Measurements from ENCODE around the gene PDZD8. TPM values are rescaled to one million over a fixed set of nuclear protein-coding genes. Genes with fewer than 3 reads are reported as not detected.

PDZD8 gene
- total and polyA plus RNA-seq, 8 donors = 3.5 to 60.5 (median 15.4) TPM

DNA sequence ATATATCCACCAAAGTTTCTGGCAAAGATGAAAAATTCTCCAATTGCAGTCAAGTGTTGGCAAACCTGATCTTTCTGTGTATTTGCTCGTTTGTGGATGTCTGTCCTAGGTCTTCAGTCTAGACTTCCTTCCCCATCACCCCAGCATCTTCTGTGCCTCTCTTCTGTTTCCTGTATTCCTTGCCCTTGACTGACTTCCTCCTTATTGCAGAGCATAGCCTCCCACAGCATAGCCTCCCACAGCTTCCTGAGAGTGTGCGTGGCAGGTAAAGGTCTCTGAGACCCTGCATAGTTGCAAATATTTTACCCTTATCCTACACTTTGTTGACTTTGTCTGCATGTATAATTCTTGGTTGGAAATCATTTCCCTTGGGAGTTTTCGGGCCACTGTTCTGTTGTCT, 116.0 kb downstream of the PDZD8 start:
- H3K27ac ChIP-seq = no peak overlapping the region
- 57 to 66% (median 58%) methylated on average over 3 of the region's 3 CpGs for WGBS, 5 donors
- no peak for DNase-seq
- intact Hi-C loops (cut with DNase I; ENCODE audit: low total_unique reads) = no loop called here
- H3K36me3 ChIP-seq = no peaks in the 10 kb centered on the region
- peaks cover 0 to 5% (median 3%) of the 10 kb centered on the region in 4 donors for H3K4me1 ChIP-seq
- H3K9me3 ChIP-seq = no peaks in the 10 kb centered on the region
- no peak overlapping the region for H3K4me3 ChIP-seq
- no peak for TF ChIP-seq EP300 (IDR thresholded peaks at IDR 0.05)
- no peak for TF ChIP-seq POLR2AphosphoS5 (IDR thresholded peaks at IDR 0.05)
- H3K27me3 ChIP-seq = peaks cover 0 to 61% (median 3%) of the 10 kb centered on the region in 3 donors

DNA sequence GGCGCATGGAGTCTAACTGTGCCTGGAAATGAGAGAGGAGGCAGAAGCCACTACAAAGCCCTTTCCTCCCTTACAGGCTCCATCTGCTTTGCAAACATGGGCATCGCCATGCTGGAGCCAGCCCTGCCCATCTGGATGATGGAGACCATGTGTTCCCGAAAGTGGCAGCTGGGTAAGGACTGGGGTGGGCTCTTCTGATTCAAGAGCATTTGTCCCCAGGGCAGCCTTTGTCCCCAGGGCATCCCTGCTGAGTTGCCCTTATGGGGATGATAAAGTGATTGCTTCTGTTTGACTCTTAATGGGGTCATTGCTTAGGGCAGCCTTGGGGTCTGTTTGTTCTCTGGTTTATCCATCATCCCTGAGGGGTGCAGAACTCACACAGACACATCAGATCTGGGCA, 117.5 kb downstream of the PDZD8 start:
- Histone ChIP-seq H3K27me3 (peaks cover 0 to 60% (median 3%) of the 10 kb centered on the region in 3 donors), H3K4me1 (no peaks in the 10 kb centered on the region), H3K9me3 (no peaks in the 10 kb centered on the region), H3K4me3 (no peak overlapping the region), H3K36me3 (no peaks in the 10 kb centered on the region), H3K27ac (no peak overlapping the region)
- 69 to 85% (median 74%) methylated on average over 3 of the region's 3 CpGs for WGBS, 5 donors
- no peak for DNase-seq
- intact Hi-C loops (cut with DNase I; ENCODE audit: low total_unique reads) = no loop called here
- TF ChIP-seq POLR2AphosphoS5 (IDR thresholded peaks at IDR 0.05) (no peak), POLR2A (IDR thresholded peaks at IDR 0.05) (no peak), EP300 (IDR thresholded peaks at IDR 0.05) (no peak)
- TF ChIP-seq, protein P1, sequence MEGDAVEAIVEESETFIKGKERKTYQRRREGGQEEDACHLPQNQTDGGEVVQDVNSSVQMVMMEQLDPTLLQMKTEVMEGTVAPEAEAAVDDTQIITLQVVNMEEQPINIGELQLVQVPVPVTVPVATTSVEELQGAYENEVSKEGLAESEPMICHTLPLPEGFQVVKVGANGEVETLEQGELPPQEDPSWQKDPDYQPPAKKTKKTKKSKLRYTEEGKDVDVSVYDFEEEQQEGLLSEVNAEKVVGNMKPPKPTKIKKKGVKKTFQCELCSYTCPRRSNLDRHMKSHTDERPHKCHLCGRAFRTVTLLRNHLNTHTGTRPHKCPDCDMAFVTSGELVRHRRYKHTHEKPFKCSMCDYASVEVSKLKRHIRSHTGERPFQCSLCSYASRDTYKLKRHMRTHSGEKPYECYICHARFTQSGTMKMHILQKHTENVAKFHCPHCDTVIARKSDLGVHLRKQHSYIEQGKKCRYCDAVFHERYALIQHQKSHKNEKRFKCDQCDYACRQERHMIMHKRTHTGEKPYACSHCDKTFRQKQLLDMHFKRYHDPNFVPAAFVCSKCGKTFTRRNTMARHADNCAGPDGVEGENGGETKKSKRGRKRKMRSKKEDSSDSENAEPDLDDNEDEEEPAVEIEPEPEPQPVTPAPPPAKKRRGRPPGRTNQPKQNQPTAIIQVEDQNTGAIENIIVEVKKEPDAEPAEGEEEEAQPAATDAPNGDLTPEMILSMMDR (IDR thresholded peaks at IDR 0.05) = no peak

DNA sequence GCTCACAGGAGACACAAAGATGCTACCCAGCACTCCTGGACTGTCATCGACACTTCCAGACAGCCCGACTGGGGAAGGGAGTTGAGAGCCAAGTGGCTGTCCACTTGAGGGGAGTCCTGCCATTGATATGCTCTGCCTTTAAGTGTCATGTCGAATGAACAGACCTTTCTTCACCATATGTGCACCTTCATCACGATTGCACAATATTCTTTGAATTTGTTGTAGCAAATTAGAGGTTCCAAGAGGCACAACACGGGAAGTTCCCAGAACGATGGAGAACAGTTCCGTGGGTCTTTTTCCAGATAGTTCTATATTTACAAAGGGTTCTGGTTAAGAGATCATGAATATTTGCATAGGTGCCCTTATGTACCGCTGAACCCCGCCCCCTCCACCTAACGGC, 118.3 kb downstream of the PDZD8 start:
- Histone ChIP-seq H3K27me3 (peaks cover 0 to 58% (median 3%) of the 10 kb centered on the region in 3 donors), H3K4me1 (no peaks in the 10 kb centered on the region), H3K27ac (no peak overlapping the region), H3K36me3 (no peaks in the 10 kb centered on the region), H3K9me3 (no peaks in the 10 kb centered on the region), H3K4me3 (no peak overlapping the region)
- intact Hi-C loops (cut with DNase I; ENCODE audit: low total_unique reads) = no loop called here
- TF ChIP-seq EP300 (IDR thresholded peaks at IDR 0.05) (no peak), POLR2AphosphoS5 (IDR thresholded peaks at IDR 0.05) (no peak), POLR2A (IDR thresholded peaks at IDR 0.05) (no peak)
- TF ChIP-seq, protein P1 (IDR thresholded peaks at IDR 0.05) = no peak
- 75 to 84% (median 81%) methylated on average over 10 of the region's 10 CpGs for WGBS, 5 donors
- DNase-seq = no peak

DNA sequence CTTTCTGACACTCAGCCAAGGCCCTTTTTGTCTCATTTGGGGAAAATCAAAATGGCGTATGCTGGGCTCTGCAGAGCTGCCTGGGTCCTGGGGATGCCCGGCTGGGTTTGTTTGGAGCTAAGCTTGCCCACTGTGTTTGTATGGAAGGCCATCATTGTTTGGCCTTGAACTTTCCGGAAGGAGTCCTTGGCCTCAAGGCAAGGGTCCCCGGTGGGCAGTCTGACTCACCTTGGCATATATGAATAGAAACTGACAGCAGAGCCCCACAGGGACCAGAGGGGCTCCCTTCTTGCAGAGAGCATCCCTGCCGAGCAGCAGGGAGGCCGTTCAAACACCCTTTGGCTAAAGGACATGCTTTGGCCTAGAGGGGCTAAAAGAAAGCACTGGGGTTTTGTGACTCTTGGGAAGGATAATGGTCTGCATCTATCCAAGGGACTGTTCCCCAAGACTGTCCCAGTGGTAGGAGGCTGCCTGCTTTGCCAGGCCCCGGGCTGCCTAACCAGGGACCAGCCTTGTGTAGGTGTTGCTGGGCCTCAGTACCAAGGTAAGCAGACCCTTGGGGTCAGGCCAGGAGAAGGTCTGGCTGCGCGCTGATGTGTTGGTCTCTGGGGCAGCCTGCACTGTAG, 119.3 kb downstream of the PDZD8 start:
- Histone ChIP-seq H3K27me3 (peaks cover 0 to 54% (median 5%) of the 10 kb centered on the region in 3 donors), H3K9me3 (no peaks in the 10 kb centered on the region), H3K36me3 (no peaks in the 10 kb centered on the region), H3K4me3 (no peak overlapping the region), H3K4me1 (no peaks in the 10 kb centered on the region), H3K27ac (no peak overlapping the region)
- intact Hi-C loops (cut with DNase I; ENCODE audit: low total_unique reads) = no loop called here
- no peak for TF ChIP-seq POLR2A (IDR thresholded peaks at IDR 0.05)
- no peak for TF ChIP-seq POLR2AphosphoS5 (IDR thresholded peaks at IDR 0.05)
- TF ChIP-seq, protein P1 (IDR thresholded peaks at IDR 0.05) = no peak
- no peak for TF ChIP-seq EP300 (IDR thresholded peaks at IDR 0.05)
- DNase-seq = peak in 1 of 2 donors; percentile 20
- 92 to 97% (median 95%) methylated on average over 6 to 9 of the region's 9 CpGs for WGBS, 5 donors
